IMR-90 (cell line): Measurements from ENCODE around the gene STUB1. TPM values are rescaled to one million over a fixed set of nuclear protein-coding genes. Genes with fewer than 3 reads are reported as not detected.

Source experiments
- ATAC-seq: fragments of 200-7000 bp; cut with Tn5 transposase; 2 replicates; pipeline ENCODE4 v1.9.1; 2020; ENCODE audit warnings: low read depth, mild to moderate bottlenecking, moderate library complexity
- BruUV-seq: library from RNA; stranded (reverse); fragments of 400-500 nt; replicated peaks from 2 replicates; lab custom pipeline; 2021; lab: Mats Ljungman, UMichigan
- CTCF ChIA-PET: fragments of 300-600 bp; formaldehyde crosslinking; extraction: SDS; loops from one replicate; lab custom pipeline; 2021; ENCODE audit warnings: antibody characterized with exemption; lab: Yijun Ruan, JAX
- POLR2A ChIA-PET: fragments of 300-600 bp; sonication (Branson Sonifier 250); formaldehyde crosslinking; loops from one replicate; lab custom pipeline; 2022; ENCODE audit warnings: antibody characterized with exemption; ENCODE audit not compliant: unreplicated experiment; lab: Charles Lee
- DNase-seq: peaks from one replicate; pipeline ENCODE4 v3.0.0; 2013
- H2AFZ ChIP-seq: replicated peaks from 2 replicates; pipeline ENCODE3; 2013; ENCODE audit warnings: low read length, mild to moderate bottlenecking; ENCODE audit not compliant: poor library complexity
- H2AK5ac ChIP-seq: 2 replicates; pipeline ENCODE4 v1.6.1; 2013; ENCODE audit warnings: low read depth, low read length, inconsistent platforms
- H2AK9ac ChIP-seq: replicated peaks from 2 replicates; pipeline ENCODE3; 2013; ENCODE audit warnings: mild to moderate bottlenecking, low read depth, low read length, moderate library complexity; ENCODE audit not compliant: poor library complexity
- H2BK120ac ChIP-seq: 2 replicates; pipeline ENCODE4 v1.6.1; 2013; ENCODE audit warnings: low read depth, low read length, inconsistent platforms
- H2BK15ac ChIP-seq: 3 replicates; pipeline ENCODE4 v1.6.1; 2013; ENCODE audit warnings: low read depth, low read length, inconsistent platforms
- H2BK20ac ChIP-seq: 2 replicates; pipeline ENCODE4 v1.6.1; 2013; ENCODE audit warnings: low read depth, mild to moderate bottlenecking, inconsistent platforms, low read length, moderate library complexity
- H2BK5ac ChIP-seq: 2 replicates; pipeline ENCODE4 v1.6.1; 2013; ENCODE audit warnings: mild to moderate bottlenecking, low read depth, low read length, inconsistent platforms; ENCODE audit not compliant: poor library complexity, severe bottlenecking
- H3K14ac ChIP-seq: replicated peaks from 2 replicates; pipeline ENCODE4 v1.6.1; 2013; ENCODE audit warnings: low read depth, low read length, inconsistent platforms
- H3K18ac ChIP-seq: 2 replicates; pipeline ENCODE4 v1.6.1; 2013; ENCODE audit warnings: low read depth, low read length, control low read depth
- H3K23ac ChIP-seq: 2 replicates; pipeline ENCODE4 v1.6.1; 2013; ENCODE audit warnings: low read depth, low read length, inconsistent platforms
- H3K27ac ChIP-seq: 2 replicates; pipeline ENCODE4 v1.5.1; 2013; ENCODE audit warnings: mild to moderate bottlenecking, control low read depth, low read length; ENCODE audit not compliant: insufficient read depth
- H3K27me3 ChIP-seq: 2 replicates; pipeline ENCODE4 v1.6.1; 2013; ENCODE audit warnings: low read length; ENCODE audit not compliant: control insufficient read depth, insufficient read depth
- H3K36me3 ChIP-seq: 2 replicates; pipeline ENCODE4 v1.6.1; 2013; ENCODE audit warnings: low read length, mixed read lengths; ENCODE audit not compliant: control insufficient read depth, insufficient read depth
- H3K4ac ChIP-seq: 2 replicates; pipeline ENCODE4 v1.6.1; 2013; ENCODE audit warnings: low read depth, low read length, inconsistent platforms
- H3K4me1 ChIP-seq: 2 replicates; pipeline ENCODE4 v1.6.1; 2013; ENCODE audit warnings: low read length, mixed read lengths; ENCODE audit not compliant: control insufficient read depth, insufficient read depth
- H3K4me2 ChIP-seq: 2 replicates; pipeline ENCODE4 v1.6.1; 2013; ENCODE audit warnings: low read depth, mild to moderate bottlenecking, control low read depth, low read length, moderate library complexity
- H3K4me3 ChIP-seq: 2 replicates; pipeline ENCODE4 v1.5.1; 2013; ENCODE audit warnings: low read depth, mild to moderate bottlenecking, control low read depth, low read length, moderate library complexity; ENCODE audit not compliant: insufficient read depth
- H3K56ac ChIP-seq: 2 replicates; pipeline ENCODE4 v1.6.1; 2013; ENCODE audit warnings: low read length, inconsistent platforms; ENCODE audit not compliant: insufficient read depth; ENCODE audit errors: extremely low read depth
- H3K79me1 ChIP-seq, 2 experiments: 2 replicates each; pipeline ENCODE4 v1.6.1; 2013; ENCODE audit warnings: low read length in 2 of 2, inconsistent platforms in 1 of 2, low read depth in 1 of 2
- H3K9ac ChIP-seq: 2 replicates; pipeline ENCODE4 v1.6.1; 2013; ENCODE audit warnings: low read depth, low read length, control low read depth
- H3K9me1 ChIP-seq: 2 replicates; pipeline ENCODE4 v1.6.1; 2013; ENCODE audit warnings: low read length, inconsistent platforms; ENCODE audit not compliant: insufficient read depth
- H3K9me3 ChIP-seq: 2 replicates; pipeline ENCODE4 v1.6.1; 2013; ENCODE audit warnings: low read length; ENCODE audit not compliant: control insufficient read depth, insufficient read depth
- H4K20me1 ChIP-seq: 2 replicates; pipeline ENCODE4 v1.6.1; 2013; ENCODE audit warnings: low read length, inconsistent platforms; ENCODE audit not compliant: insufficient read depth
- H4K5ac ChIP-seq: 2 replicates; pipeline ENCODE4 v1.6.1; 2013; ENCODE audit warnings: mild to moderate bottlenecking, low read depth, low read length, control low read depth
- H4K8ac ChIP-seq, 2 experiments: 2 replicates each; pipeline ENCODE4 v1.6.1; 2013; ENCODE audit warnings: low read depth in 2 of 2, low read length in 2 of 2, control low read depth in 1 of 2, inconsistent platforms in 1 of 2
- H4K91ac ChIP-seq: 2 replicates; pipeline ENCODE4 v1.6.1; 2013; ENCODE audit warnings: low read depth, low read length, inconsistent platforms; ENCODE audit not compliant: insufficient read depth
- BHLHE40 ChIP-seq: fragments of 150-350 bp; IDR thresholded peaks from 2 replicates; pipeline ENCODE4 v1.6.1; 2016; ENCODE audit warnings: mild to moderate bottlenecking, low read depth, low read length
- CEBPB ChIP-seq: IDR thresholded peaks from 2 replicates; pipeline ENCODE4 v1.6.1; 2012; ENCODE audit warnings: low read depth, low read length, improper control_type of control experiment
- CHD1 ChIP-seq: IDR thresholded peaks from 2 replicates; pipeline ENCODE4 v1.6.1; 2012; ENCODE audit warnings: low read depth, low read length, improper control_type of control experiment
- MAZ ChIP-seq: IDR thresholded peaks from 2 replicates; pipeline ENCODE4 v1.6.1; 2012; ENCODE audit warnings: low read depth, mild to moderate bottlenecking, low read length, improper control_type of control experiment, moderate library complexity, borderline replicate concordance
- MXI1 ChIP-seq: IDR thresholded peaks from 2 replicates; pipeline ENCODE4 v1.6.1; 2012; ENCODE audit warnings: low read depth, mild to moderate bottlenecking, low read length, moderate library complexity, borderline replicate concordance
- NFE2L2 ChIP-seq: fragments of 150-350 bp; IDR thresholded peaks from 2 replicates; pipeline ENCODE4 v1.6.1; 2016; ENCODE audit warnings: low read depth, mild to moderate bottlenecking, low read length
- RFX5 ChIP-seq: IDR thresholded peaks from 2 replicates; pipeline ENCODE4 v1.8.0; 2012; ENCODE audit warnings: low read depth, mild to moderate bottlenecking, low read length, moderate library complexity
- SMC3 ChIP-seq: fragments of 150-350 bp; IDR thresholded peaks from 2 replicates; pipeline ENCODE4 v1.6.1; 2016; ENCODE audit warnings: low read depth, mild to moderate bottlenecking, antibody characterized with exemption, low read length, moderate library complexity
- WGBS, 2 experiments: methylation state at CpG; one replicate each; pipeline versions ENCODE4 v1.1.5 to v1.1.7; 2013; ENCODE audit warnings: missing lambda C conversion rate in 2 of 2; ENCODE audit not compliant: insufficient read length in 1 of 2; ENCODE audit errors: extremely low coverage in 2 of 2; 5-methylcytosine and 5-hydroxymethylcytosine counted together
- dilution Hi-C: fragments of 300-500 bp; cut with HindIII; formaldehyde crosslinking; loops from one replicate; pipeline ENCODE4 v1.14.3; 2018; ENCODE audit warnings: low sequenced_read_pairs; ENCODE audit not compliant: unreplicated experiment
- in situ Hi-C: fragments of 300-500 bp; cut with MboI; formaldehyde crosslinking; loops from 3 replicates; pipeline ENCODE4 v1.14.3; 2019; ENCODE audit warnings: low sequenced_read_pairs, inconsistent platforms, mixed read lengths
- intact Hi-C: fragments of 100-400 bp; cut with micrococcal nuclease; formaldehyde crosslinking; loops from 2 replicates; pipeline ENCODE4 v1.10.0; 2022
- polyA plus RNA-seq, 3 experiments: library from polyadenylated mRNA; depleted of rRNA; stranded (reverse); fragments of >200 nt; gene quantifications; 2 replicates each; pipeline ENCODE4 v1.2.3, GENCODE V29; 2012; ENCODE audit warnings: low replicate concordance in 1 of 3
- total RNA-seq: library from RNA; depleted of rRNA; stranded (reverse); fragments of >200 nt; gene quantifications from 2 replicates; pipeline ENCODE4 v1.2.3, GENCODE V29; 2012
- TF ChIP-seq, protein P1 (sequence below): conservative IDR thresholded peaks from 2 replicates; pipeline ENCODE4 v1.5.1; 2012; ENCODE audit warnings: mild to moderate bottlenecking, low read depth, low read length, improper control_type of control experiment
- TF ChIP-seq, protein P2 (sequence below): fragments of 150-350 bp; IDR thresholded peaks from 2 replicates; pipeline ENCODE4 v1.6.1; 2017; ENCODE audit warnings: mild to moderate bottlenecking, antibody characterized with exemption, low read length, low read depth
- TF ChIP-seq, protein P3 (sequence below): fragments of 150-350 bp; IDR thresholded peaks from 2 replicates; pipeline ENCODE4 v1.6.1; 2016; ENCODE audit warnings: low read depth, mild to moderate bottlenecking, low read length, moderate library complexity, borderline replicate concordance

The STUB1 gene
- total and polyA plus RNA-seq, 2 of the 4 experiments (the other 2 are of a cell fraction): 183 to 186 TPM

DNA sequence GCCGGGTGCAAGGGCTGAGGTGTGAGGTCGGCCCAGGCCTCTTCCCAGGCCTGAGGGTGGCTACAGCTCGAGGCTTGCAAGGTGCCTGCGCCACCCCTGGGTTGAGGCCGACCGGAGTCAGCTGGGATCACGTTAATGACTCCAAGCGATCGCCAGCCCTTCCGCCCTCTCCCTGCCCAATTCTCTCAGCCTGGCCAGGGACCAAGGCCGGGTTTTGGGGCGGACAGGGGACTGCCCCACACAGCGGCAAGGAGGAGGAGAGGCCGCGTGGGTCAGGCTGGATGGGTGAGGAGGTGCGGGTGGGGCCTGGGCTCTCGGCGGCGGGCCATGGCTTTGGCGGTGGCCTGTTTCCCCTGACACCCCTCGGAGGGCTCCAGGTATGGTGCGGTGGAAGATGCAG is 13.2 kb downstream of the STUB1 start:
- ATAC-seq: no peak
- H2BK20ac ChIP-seq: no peak overlapping the region
- WGBS, 2 experiments: 73% methylated on average over 2 of the region's 22 CpGs; no CpG with 5 or more reads in 1 of the 2 experiments
- CTCF ChIA-PET: interaction anchor here (0.7 kb wide), 1 partner anchor 153 kb away, joined by 3 read pairs; no protein-coding TSS in a partner anchor
- H3K4me1 ChIP-seq: peaks cover 12% of the 10 kb centered on the region
- no peak overlapping the region for H2BK120ac ChIP-seq
- H2AK5ac ChIP-seq: no peak overlapping the region
- in situ Hi-C loops (no loop called here), intact Hi-C loops (no loop called here), dilution Hi-C loops (no loop called here)
- H4K5ac ChIP-seq: no peak overlapping the region
- no peak overlapping the region for H3K27ac ChIP-seq
- H3K27me3 ChIP-seq: peaks cover 46% of the 10 kb centered on the region
- no peak overlapping the region for H3K4me3 ChIP-seq
- POLR2A ChIA-PET: no interaction called here
- DNase-seq: no peak
- no TSS peak for BruUV-seq
- H3K9me3 ChIP-seq: no peaks in the 10 kb centered on the region; the same call in 1 of the 2 replicates
- no peak overlapping the region for H4K91ac ChIP-seq
- H3K4me2 ChIP-seq: no peak overlapping the region
- no peaks in the 10 kb centered on the region for H3K36me3 ChIP-seq
- H4K20me1 ChIP-seq: peaks cover 4% of the 10 kb centered on the region; the same call in 1 of the 2 replicates
- TF ChIP-seq SMC3: no peak
- TF ChIP-seq NFE2L2: no peak
- no peak for TF ChIP-seq CHD1
- TF ChIP-seq CEBPB: no peak
- TF ChIP-seq, protein P1, sequence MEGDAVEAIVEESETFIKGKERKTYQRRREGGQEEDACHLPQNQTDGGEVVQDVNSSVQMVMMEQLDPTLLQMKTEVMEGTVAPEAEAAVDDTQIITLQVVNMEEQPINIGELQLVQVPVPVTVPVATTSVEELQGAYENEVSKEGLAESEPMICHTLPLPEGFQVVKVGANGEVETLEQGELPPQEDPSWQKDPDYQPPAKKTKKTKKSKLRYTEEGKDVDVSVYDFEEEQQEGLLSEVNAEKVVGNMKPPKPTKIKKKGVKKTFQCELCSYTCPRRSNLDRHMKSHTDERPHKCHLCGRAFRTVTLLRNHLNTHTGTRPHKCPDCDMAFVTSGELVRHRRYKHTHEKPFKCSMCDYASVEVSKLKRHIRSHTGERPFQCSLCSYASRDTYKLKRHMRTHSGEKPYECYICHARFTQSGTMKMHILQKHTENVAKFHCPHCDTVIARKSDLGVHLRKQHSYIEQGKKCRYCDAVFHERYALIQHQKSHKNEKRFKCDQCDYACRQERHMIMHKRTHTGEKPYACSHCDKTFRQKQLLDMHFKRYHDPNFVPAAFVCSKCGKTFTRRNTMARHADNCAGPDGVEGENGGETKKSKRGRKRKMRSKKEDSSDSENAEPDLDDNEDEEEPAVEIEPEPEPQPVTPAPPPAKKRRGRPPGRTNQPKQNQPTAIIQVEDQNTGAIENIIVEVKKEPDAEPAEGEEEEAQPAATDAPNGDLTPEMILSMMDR: no peak
- no peak for TF ChIP-seq MAZ
- TF ChIP-seq BHLHE40: no peak
- TF ChIP-seq, protein P2, sequence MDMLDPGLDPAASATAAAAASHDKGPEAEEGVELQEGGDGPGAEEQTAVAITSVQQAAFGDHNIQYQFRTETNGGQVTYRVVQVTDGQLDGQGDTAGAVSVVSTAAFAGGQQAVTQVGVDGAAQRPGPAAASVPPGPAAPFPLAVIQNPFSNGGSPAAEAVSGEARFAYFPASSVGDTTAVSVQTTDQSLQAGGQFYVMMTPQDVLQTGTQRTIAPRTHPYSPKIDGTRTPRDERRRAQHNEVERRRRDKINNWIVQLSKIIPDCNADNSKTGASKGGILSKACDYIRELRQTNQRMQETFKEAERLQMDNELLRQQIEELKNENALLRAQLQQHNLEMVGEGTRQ: no peak
- TF ChIP-seq, protein P3, sequence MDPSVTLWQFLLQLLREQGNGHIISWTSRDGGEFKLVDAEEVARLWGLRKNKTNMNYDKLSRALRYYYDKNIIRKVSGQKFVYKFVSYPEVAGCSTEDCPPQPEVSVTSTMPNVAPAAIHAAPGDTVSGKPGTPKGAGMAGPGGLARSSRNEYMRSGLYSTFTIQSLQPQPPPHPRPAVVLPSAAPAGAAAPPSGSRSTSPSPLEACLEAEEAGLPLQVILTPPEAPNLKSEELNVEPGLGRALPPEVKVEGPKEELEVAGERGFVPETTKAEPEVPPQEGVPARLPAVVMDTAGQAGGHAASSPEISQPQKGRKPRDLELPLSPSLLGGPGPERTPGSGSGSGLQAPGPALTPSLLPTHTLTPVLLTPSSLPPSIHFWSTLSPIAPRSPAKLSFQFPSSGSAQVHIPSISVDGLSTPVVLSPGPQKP: no peak
- TF ChIP-seq RFX5: no peak
- no peak for TF ChIP-seq MXI1
- H3K56ac ChIP-seq: no peak overlapping the region
- H3K9ac ChIP-seq: no peak overlapping the region
- no peak overlapping the region for H2AK9ac ChIP-seq
- no peak overlapping the region for H3K4ac ChIP-seq
- H3K23ac ChIP-seq: no peak overlapping the region
- H2AFZ ChIP-seq: no peak overlapping the region
- H4K8ac ChIP-seq: no peak overlapping the region
- peaks cover 9 to 15% of the 10 kb centered on the region in 2 experiments; a peak in 3 of 4 replicates for H3K79me1 ChIP-seq
- H3K14ac ChIP-seq: no peak overlapping the region
- no peak overlapping the region for H2BK15ac ChIP-seq
- peaks cover 11% of the 10 kb centered on the region for H3K9me1 ChIP-seq
- no peak overlapping the region for H3K18ac ChIP-seq
- H2BK5ac ChIP-seq: no peak overlapping the region
